ENCODE data around the gene ERVW-1. TPM values are rescaled to one million over a fixed set of nuclear protein-coding genes. Genes with fewer than 3 reads are reported as not detected.

The ERVW-1 gene
- not detected in 2 replicates for total RNA-seq

GRCh38 chr7:92477681-92478080 lies at the start of gene ERVW-1:
ERVW-1 (minus strand) TSS chr7:92477946; CDS start chr7:92470381, 7,565 bp downstream.

GRCh38 chr7:92447345-92448204 lies 30.2 kb downstream of the ERVW-1 start, which contains the start of gene GATAD1:
GATAD1 (plus strand) TSS chr7:92447482; CDS start chr7:92447730, 248 bp downstream.

Other genes starting within 250 kb of the ERVW-1 start
- 32.0 and 43.1 TPM in 2 replicates for gene KRIT1, start 232.0 kb downstream of the ERVW-1 start, total RNA-seq
- gene ANKIB1, start 232.0 kb downstream of the ERVW-1 start, total RNA-seq, result 27.8 and 32.5 TPM in 2 replicates
- 14.0 and 16.9 TPM in 2 replicates for gene GATAD1, start 30.5 kb downstream of the ERVW-1 start, total RNA-seq
- 11.2 and 15.7 TPM in 2 replicates for gene PEX1, start 50.6 kb upstream of the ERVW-1 start, total RNA-seq
- gene RBM48, start 50.8 kb upstream of the ERVW-1 start, total RNA-seq, result 11.7 TPM in 2 replicates
- gene FAM133B, start 112.4 kb upstream of the ERVW-1 start, total RNA-seq, result 10.7 and 12.5 TPM in 2 replicates

Measured in dermis lymphatic vessel endothelial cell (primary cell).